ENCODE data around the gene SPATA13. TPM values are rescaled to one million over a fixed set of nuclear protein-coding genes. Genes with fewer than 3 reads are reported as not detected.
A peak's percentile ranks its signal among the peaks of the same experiment; 100 is the strongest.
"Not testable (repeated sequence)": the region's sequence is repeated elsewhere in the genome, so short reads cannot be mapped to it uniquely, and the experiment has no call there.

SPATA13 gene
- total and polyA plus RNA-seq, 7 experiments from 2014 or later: 62.2 to 104 (median 96.2) TPM

DNA sequence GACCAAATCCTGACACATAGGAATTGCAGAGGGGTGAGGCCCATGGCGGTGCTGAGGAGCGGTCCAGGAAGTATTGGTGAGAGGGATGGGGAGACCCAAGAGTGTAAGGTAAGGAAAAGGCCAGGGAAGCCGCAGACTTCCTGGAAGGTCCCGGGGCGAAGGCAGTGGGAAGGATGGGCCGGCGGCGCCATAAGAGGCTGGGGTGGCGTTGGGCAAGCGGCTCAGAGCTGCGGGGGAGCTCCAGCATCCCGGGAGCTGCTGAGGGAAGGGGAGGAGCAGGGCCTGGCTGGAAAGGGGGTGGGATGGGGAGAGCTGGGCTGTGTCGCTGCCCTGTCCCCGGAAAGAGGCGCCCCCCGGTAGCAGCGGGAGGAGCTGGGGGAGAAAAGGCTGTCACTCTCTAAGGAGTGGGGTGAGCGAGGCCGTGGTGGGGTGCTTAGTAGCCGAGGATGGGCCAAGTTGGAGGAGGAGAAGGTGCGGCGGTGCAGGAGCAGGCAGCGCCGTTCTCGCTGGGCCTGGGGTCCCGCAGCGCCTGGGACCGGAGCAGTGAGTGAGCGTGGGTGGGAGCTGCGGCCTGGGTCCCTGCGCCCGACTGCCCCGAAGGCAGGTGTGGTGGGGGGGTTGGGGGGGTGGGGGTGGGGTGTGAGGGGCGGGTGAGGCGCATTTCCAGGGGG is 179.6 kb downstream of the SPATA13 start:
- DNase-seq (no peak), ATAC-seq (no peak)
- Mint-ChIP-seq H3K4me3 (no peak overlapping the region), H3K4me1 (no peaks in the 10 kb centered on the region), H3K9me3 (peaks cover 0 to 7% (median 0%) of the 10 kb centered on the region in 11 donors), H3K36me3 (no peaks in the 10 kb centered on the region), H3K27me3 (peaks cover 3 to 10% (median 5%) of the 10 kb centered on the region in 5 donors), H3K27ac (peak overlapping the region in 1 of 9 donors; percentile 77)
- no peak overlapping the region for H3K27ac ChIP-seq (ENCODE audit: low read depth, low read length)
- H3K27me3 ChIP-seq (ENCODE audit: control insufficient read depth in 2 of 2, insufficient read depth in 2 of 2, low read length in 2 of 2): no peaks in the 10 kb centered on the region
- H3K4me1 ChIP-seq (ENCODE audit: control insufficient read depth in 2 of 2, insufficient read depth in 2 of 2, low read length in 2 of 2): no peaks in the 10 kb centered on the region
- no peak overlapping the region for H3K4me3 ChIP-seq (ENCODE audit: low read length)
- CTCF ChIA-PET: no interaction called here
- H3K36me3 ChIP-seq (ENCODE audit: control insufficient read depth in 2 of 3, insufficient read depth in 3 of 3, low read length in 3 of 3): no peaks in the 10 kb centered on the region
- no peaks in the 10 kb centered on the region for H3K9me3 ChIP-seq (ENCODE audit: control insufficient read depth in 2 of 3, low read length in 3 of 3)
- intact Hi-C loops (cut with micrococcal nuclease): no loop called here
- POLR2A ChIA-PET: no interaction called here

DNA sequence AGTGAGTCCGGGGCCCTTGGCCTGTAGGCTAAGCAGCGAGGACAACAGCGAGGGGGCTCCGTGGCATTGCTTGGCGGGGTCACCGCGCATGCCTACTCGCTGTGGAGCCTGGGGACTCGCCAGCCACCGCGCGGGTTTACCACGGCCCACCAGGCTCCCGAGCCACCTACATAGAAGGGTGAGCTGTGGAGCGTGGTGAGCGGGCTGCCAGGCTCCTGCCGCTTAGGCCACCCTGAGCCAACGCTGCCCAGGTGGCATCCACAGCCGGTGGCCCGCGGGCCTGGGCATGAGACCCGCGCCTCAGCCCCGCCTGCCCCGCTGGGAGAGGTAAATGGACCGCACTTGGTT is 180.1 kb downstream of the SPATA13 start:
- H3K36me3 Mint-ChIP-seq: no peaks in the 10 kb centered on the region
- H3K4me1 Mint-ChIP-seq: no peaks in the 10 kb centered on the region
- Histone ChIP-seq H3K27ac (ENCODE audit: low read depth, low read length) (no peak overlapping the region), H3K9me3 (ENCODE audit: control insufficient read depth in 2 of 3, low read length in 3 of 3) (no peaks in the 10 kb centered on the region), H3K36me3 (ENCODE audit: control insufficient read depth in 2 of 3, insufficient read depth in 3 of 3, low read length in 3 of 3) (no peaks in the 10 kb centered on the region), H3K27me3 (ENCODE audit: control insufficient read depth in 2 of 2, insufficient read depth in 2 of 2, low read length in 2 of 2) (no peaks in the 10 kb centered on the region), H3K4me3 (ENCODE audit: low read length) (no peak overlapping the region), H3K4me1 (ENCODE audit: control insufficient read depth in 2 of 2, insufficient read depth in 2 of 2, low read length in 2 of 2) (no peaks in the 10 kb centered on the region)
- peaks cover 3 to 11% (median 5%) of the 10 kb centered on the region in 5 donors for H3K27me3 Mint-ChIP-seq
- ChIA-PET CTCF (no interaction called here), POLR2A (no interaction called here)
- peaks cover 0 to 7% (median 0%) of the 10 kb centered on the region in 11 donors for H3K9me3 Mint-ChIP-seq
- DNase-seq: no peak
- ATAC-seq: no peak
- intact Hi-C loops (cut with micrococcal nuclease): no loop called here
- H3K27ac Mint-ChIP-seq: no peak overlapping the region
- no peak overlapping the region for H3K4me3 Mint-ChIP-seq

DNA sequence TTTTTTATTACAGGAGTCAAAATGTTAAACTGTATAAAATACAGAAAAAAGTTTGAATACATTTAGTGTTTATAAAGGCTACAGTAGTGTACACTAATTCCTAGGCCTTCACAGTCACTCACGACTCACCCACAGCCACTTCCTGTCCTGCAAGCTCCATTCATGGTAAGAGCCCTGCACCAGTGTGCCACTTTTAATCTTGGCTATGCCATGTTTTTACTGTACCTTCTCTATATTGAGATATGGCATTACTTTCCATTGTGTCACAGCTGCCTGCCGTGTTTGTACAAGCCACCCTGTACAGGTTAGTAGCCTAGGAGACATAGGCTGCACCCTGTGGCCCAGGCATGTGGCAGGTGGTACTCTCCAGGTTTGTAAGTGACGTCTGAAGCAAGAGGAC is 180.9 kb downstream of the SPATA13 start:
- POLR2A ChIA-PET: no interaction called here
- CTCF ChIA-PET: no interaction called here
- DNase-seq (no peak), ATAC-seq (no peak)
- Histone ChIP-seq H3K4me3 (ENCODE audit: low read length) (no peak overlapping the region), H3K27ac (ENCODE audit: low read depth, low read length) (no peak overlapping the region), H3K9me3 (ENCODE audit: control insufficient read depth in 2 of 3, low read length in 3 of 3) (no peaks in the 10 kb centered on the region), H3K36me3 (ENCODE audit: control insufficient read depth in 2 of 3, insufficient read depth in 3 of 3, low read length in 3 of 3) (no peaks in the 10 kb centered on the region), H3K27me3 (ENCODE audit: control insufficient read depth in 2 of 2, insufficient read depth in 2 of 2, low read length in 2 of 2) (no peaks in the 10 kb centered on the region), H3K4me1 (ENCODE audit: control insufficient read depth in 2 of 2, insufficient read depth in 2 of 2, low read length in 2 of 2) (no peaks in the 10 kb centered on the region)
- intact Hi-C loops (cut with micrococcal nuclease): no loop called here
- H3K36me3 Mint-ChIP-seq: no peaks in the 10 kb centered on the region
- peaks cover 0 to 5% (median 0%) of the 10 kb centered on the region in 11 donors for H3K9me3 Mint-ChIP-seq
- H3K27me3 Mint-ChIP-seq: peaks cover 3 to 14% (median 5%) of the 10 kb centered on the region in 5 donors
- H3K27ac Mint-ChIP-seq: no peak overlapping the region
- no peak overlapping the region for H3K4me3 Mint-ChIP-seq
- no peaks in the 10 kb centered on the region for H3K4me1 Mint-ChIP-seq

DNA sequence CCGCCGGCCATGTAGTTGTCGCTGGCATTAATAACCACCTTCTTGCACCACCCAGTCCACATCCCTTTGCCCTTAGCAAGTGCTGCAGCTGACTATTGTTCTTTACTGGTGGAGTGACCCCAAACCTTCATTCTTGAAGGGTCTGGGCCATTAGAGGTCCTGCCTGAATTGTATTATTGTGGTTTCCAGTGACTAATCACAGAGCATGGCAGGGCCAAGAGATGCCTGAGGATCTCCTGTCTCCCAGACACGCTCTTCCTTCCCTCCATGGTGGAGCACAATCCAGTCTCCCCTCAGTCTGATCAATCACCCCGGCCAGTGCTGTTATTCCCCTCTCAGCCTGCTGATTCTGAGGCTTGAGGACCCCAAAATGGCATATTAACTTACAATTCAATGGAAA is 187.9 kb downstream of the SPATA13 start:
- Histone ChIP-seq H3K27ac (ENCODE audit: low read depth, low read length) (no peak overlapping the region), H3K4me1 (ENCODE audit: control insufficient read depth in 2 of 2, insufficient read depth in 2 of 2, low read length in 2 of 2) (no peaks in the 10 kb centered on the region), H3K9me3 (ENCODE audit: control insufficient read depth in 2 of 3, low read length in 3 of 3) (no peaks in the 10 kb centered on the region), H3K4me3 (ENCODE audit: low read length) (no peak overlapping the region), H3K27me3 (ENCODE audit: control insufficient read depth in 2 of 2, insufficient read depth in 2 of 2, low read length in 2 of 2) (no peaks in the 10 kb centered on the region), H3K36me3 (ENCODE audit: control insufficient read depth in 2 of 3, insufficient read depth in 3 of 3, low read length in 3 of 3) (no peaks in the 10 kb centered on the region)
- no peak for ATAC-seq
- Mint-ChIP-seq H3K27me3 (peaks cover 0 to 25% (median 0%) of the 10 kb centered on the region in 5 donors), H3K4me1 (no peaks in the 10 kb centered on the region), H3K27ac (no peak overlapping the region), H3K4me3 (no peak overlapping the region), H3K36me3 (no peaks in the 10 kb centered on the region), H3K9me3 (peaks cover 0 to 2% (median 0%) of the 10 kb centered on the region in 11 donors)
- CTCF ChIA-PET: no interaction called here
- DNase-seq: no peak
- intact Hi-C loops (cut with micrococcal nuclease): no loop called here
- POLR2A ChIA-PET: no interaction called here

DNA sequence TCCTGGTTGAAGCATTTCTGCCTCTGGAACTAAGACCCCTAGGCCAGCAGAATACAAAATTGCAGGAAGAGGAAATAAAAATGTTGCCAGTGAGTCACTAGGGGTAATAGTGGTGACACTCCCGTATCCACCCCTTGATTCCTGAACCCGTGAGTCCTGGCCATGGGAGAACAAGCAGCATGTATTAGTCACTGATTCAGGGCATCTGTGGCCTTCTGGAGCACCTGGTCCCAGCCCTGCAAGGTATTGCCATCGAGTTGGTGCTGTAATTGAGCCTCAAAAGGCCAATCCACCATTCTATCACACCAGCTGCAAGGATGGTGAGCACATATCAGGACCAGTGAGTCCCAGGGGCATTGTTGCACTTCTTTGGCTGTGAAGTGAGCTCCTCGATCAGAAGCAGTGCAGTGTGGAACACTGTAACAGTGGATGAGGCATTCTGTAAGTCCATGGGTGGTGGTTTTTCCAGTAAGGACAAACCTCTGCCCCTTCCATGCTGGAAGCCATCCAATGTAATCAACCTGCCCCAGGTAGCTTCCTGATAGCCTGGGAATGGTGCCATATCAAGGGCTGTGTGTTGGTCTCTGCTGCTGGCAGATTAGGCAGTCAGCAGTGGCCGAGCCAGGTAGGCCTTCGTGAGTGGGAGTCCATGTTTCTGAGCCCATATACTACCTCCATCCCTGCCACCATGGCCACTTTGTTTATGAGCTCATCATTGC is 188.4 kb downstream of the SPATA13 start:
- Mint-ChIP-seq H3K27ac (no peak overlapping the region), H3K4me3 (no peak overlapping the region), H3K9me3 (peaks cover 0 to 2% (median 0%) of the 10 kb centered on the region in 11 donors), H3K4me1 (no peaks in the 10 kb centered on the region), H3K36me3 (no peaks in the 10 kb centered on the region), H3K27me3 (peaks cover 0 to 23% (median 0%) of the 10 kb centered on the region in 5 donors)
- ATAC-seq (no peak), DNase-seq (no peak)
- H3K27ac ChIP-seq (ENCODE audit: low read depth, low read length): no peak overlapping the region
- no peaks in the 10 kb centered on the region for H3K27me3 ChIP-seq (ENCODE audit: control insufficient read depth in 2 of 2, insufficient read depth in 2 of 2, low read length in 2 of 2)
- intact Hi-C loops (cut with micrococcal nuclease): no loop called here
- no peak overlapping the region for H3K4me3 ChIP-seq (ENCODE audit: low read length)
- H3K4me1 ChIP-seq (ENCODE audit: control insufficient read depth in 2 of 2, insufficient read depth in 2 of 2, low read length in 2 of 2): no peaks in the 10 kb centered on the region
- ChIA-PET POLR2A (no interaction called here), CTCF (no interaction called here)
- H3K36me3 ChIP-seq (ENCODE audit: control insufficient read depth in 2 of 3, insufficient read depth in 3 of 3, low read length in 3 of 3): no peaks in the 10 kb centered on the region
- no peaks in the 10 kb centered on the region for H3K9me3 ChIP-seq (ENCODE audit: control insufficient read depth in 2 of 3, low read length in 3 of 3)

DNA sequence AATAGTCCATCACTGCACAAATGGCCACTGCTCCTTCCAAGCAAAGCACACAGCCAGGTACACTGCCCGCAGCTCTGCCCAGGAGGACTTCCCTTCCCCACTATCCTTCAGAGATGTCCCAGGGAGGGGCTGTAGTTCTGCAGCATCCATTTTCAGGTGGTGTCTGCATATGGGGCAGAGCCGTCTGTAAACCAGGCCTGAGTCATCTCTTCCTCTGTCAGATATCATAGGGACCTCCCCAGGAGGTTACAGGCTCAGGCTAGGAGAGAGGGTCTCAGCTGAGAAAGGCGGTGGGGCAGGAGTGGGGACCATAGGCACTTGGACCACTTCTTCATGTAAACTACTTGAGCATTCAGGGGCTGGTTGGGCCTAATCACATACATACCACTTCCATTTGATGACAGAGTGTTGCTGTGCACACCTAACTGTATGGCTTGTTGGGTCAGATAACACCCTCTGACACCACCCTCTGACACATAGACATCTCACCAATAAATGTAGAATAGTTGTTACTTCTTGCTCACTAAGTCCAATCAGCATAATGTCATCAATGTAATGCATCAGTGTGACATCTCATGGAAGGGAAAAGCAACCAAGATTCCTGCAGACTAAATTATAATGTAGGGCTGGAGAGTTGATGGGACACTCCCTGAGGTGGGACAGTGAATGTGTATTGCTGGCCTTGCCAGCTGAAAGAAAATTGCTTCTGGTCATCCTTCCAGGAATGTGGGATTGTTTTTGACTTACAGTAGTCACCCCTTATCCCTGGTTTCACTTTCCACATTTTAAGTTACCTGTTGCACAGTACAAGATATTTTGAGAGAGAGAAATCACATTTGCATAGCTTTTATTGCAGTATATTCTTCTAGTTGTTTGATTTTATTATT is 189.5 kb downstream of the SPATA13 start:
- ATAC-seq; CTCF ChIA-PET; H3K4me1 Mint-ChIP-seq; intact Hi-C loops (cut with micrococcal nuclease); POLR2A ChIA-PET; H3K27me3 ChIP-seq (ENCODE audit: control insufficient read depth in 2 of 2, insufficient read depth in 2 of 2, low read length in 2 of 2); H3K36me3 Mint-ChIP-seq; H3K36me3 ChIP-seq (ENCODE audit: control insufficient read depth in 2 of 3, insufficient read depth in 3 of 3, low read length in 3 of 3); DNase-seq; H3K4me3 ChIP-seq (ENCODE audit: low read length); H3K27ac ChIP-seq (ENCODE audit: low read depth, low read length); H3K4me1 ChIP-seq (ENCODE audit: control insufficient read depth in 2 of 2, insufficient read depth in 2 of 2, low read length in 2 of 2); H3K4me3 Mint-ChIP-seq; H3K9me3 Mint-ChIP-seq; H3K9me3 ChIP-seq (ENCODE audit: control insufficient read depth in 2 of 3, low read length in 3 of 3): not testable (repeated sequence)
- Mint-ChIP-seq H3K27ac (peak overlapping the region in 1 of 9 donors; percentile 10), H3K27me3 (peaks cover 0 to 17% (median 0%) of the 10 kb centered on the region in 5 donors)

All from naive thymus-derived CD4-positive, alpha-beta T cell (primary cell).